Stimulated activated CD8-positive, alpha-beta memory T cell treated with anti-CD3 and anti-CD28 coated beads, Interleukin-15, amount 100 ng/mL, for 4 hours (primary cell): ENCODE results near the gene ASCC3.

ENCODE experiments used
- DNase-seq, 2 donors: peaks; one replicate each; pipeline ENCODE4 v3.0.0-alpha.2; 2020; ENCODE audit warnings: low read depth in 2 of 2

ASCC3 gene

DNA sequence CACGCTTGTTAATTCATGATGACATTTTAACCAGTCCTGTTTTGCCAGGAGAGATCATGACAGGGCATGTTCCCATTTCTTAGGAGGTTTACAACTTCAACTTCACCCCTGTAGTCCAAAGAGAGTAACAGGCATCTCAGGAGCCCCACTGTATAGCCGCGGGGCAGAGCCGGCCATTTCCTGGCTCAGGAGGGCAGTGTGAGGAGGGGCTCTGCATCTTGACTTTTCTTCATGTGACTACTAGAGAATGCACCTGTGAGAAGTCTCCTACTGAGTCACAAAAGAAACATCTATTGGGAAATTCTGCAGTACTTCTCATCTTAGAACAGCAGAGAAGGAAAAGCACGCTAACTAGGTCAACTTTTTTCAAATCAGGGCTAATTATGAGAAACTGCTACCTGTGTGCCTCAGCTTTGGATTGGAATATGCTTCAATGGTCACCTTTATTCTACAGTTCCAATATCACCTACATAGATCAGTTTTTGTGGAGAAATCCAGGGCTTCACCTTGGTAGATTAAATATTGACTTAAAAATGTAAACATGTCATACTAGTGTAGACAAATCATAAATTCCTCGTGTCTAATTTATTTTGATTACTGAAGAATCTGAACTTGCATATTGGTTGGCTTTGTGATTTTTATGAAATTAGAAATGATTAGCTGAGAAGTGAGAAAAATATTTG is 387.8 kb downstream of the ASCC3 start:
- DNase-seq = no peak

- no peak for DNase-seq
These were observed 389.0 kb downstream of the ASCC3 start for GRCh38 chr6:100491952-100492670.

GRCh38 chr6:100490065-100490464 is 391.1 kb downstream of the ASCC3 start:
- no peak for DNase-seq

DNA sequence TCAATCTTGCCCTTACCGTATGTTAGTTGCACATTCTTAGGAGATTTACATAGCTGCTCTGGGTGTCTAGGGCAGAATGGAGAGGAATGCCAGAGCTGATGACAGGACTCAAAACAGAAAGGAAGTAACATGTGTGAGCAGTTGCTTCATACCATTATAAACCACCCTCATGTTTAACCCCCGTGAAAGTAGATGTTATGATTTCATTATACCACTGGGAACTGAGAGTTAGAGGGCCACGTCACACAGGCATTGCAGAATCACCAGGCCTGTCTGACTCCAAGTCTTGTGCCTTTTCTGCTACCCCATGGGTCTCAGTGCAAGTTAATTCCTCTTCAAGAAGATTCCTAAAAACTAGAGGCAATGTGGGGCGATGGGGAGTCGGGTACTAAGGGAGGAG is 392.9 kb downstream of the ASCC3 start:
- DNase-seq = no peak

DNA sequence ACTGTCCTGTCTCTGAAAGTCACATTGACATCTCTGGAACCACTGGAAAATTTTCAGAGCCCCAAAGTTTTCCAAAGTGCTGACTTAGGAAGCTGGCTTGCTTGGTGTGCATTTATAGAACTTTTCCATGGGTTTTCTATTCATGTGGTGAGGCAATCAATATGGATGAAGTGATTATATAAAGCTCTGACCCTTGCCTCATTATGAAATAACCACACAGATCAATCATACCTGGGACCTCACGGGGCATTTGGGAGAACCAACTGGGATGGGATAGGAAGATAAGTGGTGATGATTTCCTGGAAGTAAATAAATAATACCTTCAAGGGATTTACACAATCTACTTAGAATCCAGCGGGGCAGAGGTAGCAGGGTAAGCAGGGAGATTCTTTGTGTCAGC is 393.5 kb downstream of the ASCC3 start:
- DNase-seq = no peak

DNA sequence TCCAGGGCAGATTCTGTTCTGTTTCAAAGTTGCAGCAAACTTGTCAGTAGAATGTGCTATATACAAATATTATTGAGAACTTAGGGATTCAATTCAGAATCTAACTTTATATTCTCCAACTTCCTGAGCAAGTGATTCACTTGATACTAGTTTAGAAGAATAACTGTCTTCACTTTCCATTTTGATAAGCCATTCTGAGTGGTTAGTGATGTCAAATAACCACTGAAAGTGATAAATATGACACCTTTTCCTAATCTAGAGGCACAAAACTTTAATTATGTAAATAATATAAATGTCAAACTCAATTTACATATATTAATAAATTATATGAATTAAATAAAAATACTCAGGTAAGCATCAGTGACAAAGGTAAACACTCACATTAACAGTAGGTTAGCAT is 395.9 kb downstream of the ASCC3 start:
- DNase-seq = no peak

DNA sequence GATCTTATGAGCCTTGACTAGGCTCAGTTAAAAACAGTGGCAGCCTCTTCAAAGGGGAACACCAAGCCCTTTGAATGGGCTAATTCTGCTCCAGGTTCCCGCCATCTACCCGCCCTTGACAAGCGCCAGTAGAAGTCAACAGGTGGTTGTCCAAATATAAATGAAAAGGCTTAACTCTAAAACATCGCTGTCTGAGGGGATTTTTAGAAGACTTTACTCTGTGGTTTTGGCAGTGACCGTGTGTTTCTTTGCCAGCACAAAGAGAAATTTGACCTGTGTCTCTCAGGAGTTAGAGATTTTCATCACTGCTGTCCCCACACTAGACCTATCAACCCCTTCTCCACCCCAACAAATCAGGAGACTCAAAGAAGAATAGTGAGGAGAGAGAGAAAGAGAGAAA is 396.7 kb downstream of the ASCC3 start:
- no peak for DNase-seq

- no peak for DNase-seq
These were observed 398.4 kb downstream of the ASCC3 start for GRCh38 chr6:100482698-100483097.

DNA sequence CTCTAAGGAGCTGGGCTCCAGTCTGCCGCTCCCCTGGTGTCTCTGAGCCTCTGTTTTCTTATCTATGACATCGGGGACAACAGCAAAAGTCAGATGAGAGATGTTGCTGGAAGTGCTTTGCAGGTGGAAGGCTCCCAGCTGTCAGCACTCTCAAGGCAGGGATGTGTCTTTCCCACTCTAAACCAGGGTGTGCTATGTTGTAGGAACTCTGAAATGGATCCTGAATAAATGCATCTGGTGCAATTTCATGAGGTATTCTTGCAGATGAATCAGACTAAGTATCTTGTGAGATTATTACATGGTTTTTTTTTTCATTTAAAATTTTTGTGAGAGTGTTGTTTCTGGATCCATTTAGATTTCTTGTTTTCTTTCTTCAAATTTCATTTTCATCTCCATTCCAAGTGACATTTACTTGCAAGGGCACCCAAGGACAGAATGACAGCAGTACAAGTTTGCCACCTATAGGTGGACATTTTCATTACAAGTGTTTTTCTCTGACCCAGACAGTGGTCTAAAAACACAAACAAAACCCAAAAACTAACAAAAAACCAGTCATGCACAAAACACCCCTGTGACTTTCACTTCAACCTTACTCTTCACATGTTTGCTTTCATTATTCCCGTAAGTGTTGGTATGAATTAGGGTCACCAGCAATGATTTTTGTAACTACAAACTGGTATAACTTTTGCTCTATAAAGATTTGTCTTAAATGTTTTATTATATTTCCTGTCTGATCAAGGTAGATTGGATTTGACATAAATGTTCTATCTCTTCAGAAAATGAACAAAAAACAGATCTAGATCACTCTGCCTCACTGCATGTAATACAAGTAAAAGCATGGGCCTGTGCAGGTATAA is 401.7 kb downstream of the ASCC3 start:
- DNase-seq = no peak

GRCh38 chr6:100475554-100476320 is 405.4 kb downstream of the ASCC3 start:
- no peak for DNase-seq

- no peak for DNase-seq
These were observed 407.9 kb downstream of the ASCC3 start for GRCh38 chr6:100473182-100473581.

DNA sequence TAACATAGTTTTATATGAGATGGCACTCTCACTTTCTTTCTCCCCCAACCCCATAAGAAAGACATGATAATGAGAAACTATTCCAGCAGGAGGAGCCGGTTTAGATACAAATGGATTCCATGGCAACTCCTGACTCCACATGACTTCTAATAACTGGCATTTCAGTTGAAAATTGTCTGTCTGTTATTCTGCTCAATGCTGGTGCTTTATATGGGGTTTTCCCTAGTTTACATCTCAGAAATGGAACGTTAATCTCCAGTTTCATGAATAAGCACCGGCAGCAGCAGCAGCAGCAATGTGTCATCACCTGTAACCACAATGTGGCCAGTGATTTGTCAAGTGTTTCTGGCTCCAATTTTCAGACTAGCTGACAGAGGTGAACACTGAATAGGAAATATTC is 408.5 kb downstream of the ASCC3 start:
- no peak for DNase-seq

- no peak for DNase-seq
These were observed 410.6 kb downstream of the ASCC3 start for GRCh38 chr6:100470422-100471120.

GRCh38 chr6:100469101-100469859 is 411.8 kb downstream of the ASCC3 start:
- DNase-seq = no peak

- no peak for DNase-seq
These were observed 413.0 kb downstream of the ASCC3 start for GRCh38 chr6:100468016-100468622.

- no peak for DNase-seq
These were observed 413.8 kb downstream of the ASCC3 start for GRCh38 chr6:100467129-100468015.

DNA sequence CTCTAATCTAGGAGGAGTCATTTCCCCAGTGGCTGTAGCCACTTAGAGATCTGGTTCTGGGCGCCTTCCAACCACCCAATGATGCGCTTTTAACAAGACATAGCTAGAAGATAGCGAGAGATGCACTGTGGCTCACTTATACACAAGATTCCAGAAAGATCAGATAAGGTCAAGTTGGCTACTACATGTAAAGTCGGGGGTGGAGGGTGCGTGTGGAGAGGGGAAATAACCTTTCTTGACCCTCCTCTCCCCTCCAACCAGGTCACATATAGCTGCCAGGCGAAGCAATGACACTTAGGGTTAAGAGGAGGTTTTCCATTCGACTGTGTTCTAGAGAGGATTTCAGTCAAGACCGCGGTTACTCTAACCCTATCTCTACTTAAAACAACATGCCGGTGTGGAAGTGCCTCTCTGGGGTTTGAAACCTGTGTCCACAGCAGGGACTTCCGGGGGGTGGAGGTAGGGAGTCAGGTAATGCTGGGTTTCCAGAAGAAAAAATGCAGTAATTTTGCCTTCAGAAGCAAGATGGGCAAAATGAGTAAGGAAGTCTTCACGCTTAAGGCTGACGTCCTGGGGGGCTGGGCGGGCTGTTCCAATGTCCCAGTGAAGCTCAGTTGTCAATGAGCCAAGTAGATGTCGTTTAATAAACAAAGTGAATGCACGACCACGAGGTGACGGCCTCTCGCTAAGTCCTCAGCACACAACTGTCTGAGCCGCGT is 414.6 kb downstream of the ASCC3 start:
- DNase-seq = no peak

- no peak for DNase-seq
These were observed 415.3 kb downstream of the ASCC3 start for GRCh38 chr6:100465701-100466409.
